Endothelial cell of coronary artery (primary cell): ENCODE data around the gene C1orf141. TPM values are rescaled to one million over a fixed set of nuclear protein-coding genes. Genes with fewer than 3 reads are reported as not detected.

Experiments used
- total RNA-seq: library from RNA; depleted of rRNA; stranded (reverse); fragments of >200 nt; gene quantifications from 2 replicates; pipeline ENCODE4 v1.2.3, GENCODE V29; 2014

The C1orf141 gene
- not detected in 2 replicates for total RNA-seq

DNA sequence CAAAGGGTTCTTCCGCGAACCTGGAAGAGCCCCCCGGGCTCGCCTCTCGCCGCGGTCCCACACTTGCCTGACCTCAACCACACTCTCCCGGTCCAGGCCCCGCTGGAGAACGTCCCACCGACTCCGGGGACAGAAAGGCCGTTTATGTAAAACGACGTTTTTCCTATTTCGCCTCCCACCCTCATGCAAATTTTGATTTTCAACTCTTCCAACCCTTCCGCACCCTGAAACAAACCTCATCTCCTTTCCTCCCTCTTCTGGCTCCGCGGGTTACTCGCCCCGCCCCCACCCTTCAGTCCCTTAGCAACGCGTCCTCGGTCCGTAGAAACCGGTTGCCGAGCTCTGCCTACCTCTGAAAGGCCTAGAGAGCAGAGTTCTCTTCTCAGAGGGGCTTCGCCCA, at the start of gene C1orf141:
TSS of gene C1orf141 (minus strand) at position 276 of the 400 bp plus-strand sequence. CDS start 7,730 bp downstream, outside the sequence.

DNA sequence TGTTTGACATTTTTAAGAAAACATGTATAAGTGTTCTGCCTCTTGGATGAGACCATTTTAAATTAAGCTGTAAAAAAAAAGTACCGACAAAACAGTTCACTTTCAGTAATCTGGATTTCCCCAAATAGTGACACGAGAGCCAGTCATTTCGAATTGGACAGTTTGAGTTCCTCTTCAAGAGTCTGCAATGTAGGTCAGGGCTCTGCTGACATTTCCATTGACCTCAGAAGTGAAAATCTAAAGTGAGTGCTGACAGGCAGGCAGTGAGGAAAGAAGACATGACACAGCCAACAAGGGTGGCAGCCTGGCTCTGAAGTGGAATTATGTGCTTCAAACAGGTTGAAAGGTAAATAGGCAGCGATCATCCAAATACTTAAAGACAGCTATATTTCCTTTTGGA, 31.4 kb upstream of the C1orf141 start, which contains the start of gene IL23R:
TSS of gene IL23R (plus strand) at position 259 of the 400 bp plus-strand sequence. CDS start 1,667 bp downstream, outside the sequence.

DNA sequence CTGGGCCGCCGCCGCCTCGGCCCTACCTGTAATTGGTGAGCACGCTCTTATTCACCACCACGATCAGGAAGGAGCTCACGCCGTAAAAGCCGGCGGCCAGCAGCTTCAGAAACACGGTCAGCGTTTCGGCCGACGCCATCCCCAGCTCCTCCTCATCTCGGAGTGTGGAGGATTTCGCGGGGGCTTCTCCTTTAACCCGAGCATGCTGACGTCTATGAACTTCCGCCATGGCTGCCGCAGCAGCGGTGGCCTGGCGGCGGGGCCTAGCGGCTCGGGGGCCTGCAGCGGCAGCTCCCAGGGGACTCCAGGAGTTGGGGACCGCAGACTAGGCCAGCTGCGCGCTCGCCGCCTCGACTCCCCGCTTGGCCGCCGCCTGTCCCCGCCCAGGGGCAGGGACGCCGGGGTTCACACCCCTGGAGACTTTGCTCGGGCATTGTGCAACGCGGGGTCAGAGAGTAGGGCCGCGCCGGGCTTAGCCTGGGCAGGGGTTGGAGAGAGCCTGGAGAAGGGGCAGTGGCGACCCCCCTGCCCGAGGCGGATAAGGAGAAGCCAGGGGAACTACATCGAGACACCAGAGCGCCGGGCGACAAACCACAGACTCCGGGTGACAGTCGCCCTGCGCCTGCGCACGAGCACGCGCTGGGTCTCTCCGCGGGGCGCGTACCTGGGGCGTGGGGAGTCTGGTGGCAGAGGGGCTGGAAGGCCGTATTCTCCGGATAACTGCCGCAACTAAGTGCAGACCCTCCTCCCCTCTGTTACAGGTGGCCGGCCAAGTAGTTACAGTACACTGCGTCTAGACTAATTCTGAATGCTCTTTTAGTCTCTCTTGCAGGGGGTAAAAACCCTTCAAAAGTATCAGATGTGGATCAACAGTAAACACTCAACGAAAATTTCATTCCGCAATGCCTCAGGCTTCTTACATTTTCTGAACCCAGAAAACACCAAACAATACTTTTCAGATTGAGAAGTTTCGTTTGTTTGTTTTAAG, 80.7 kb downstream of the C1orf141 start, which contains the start of gene SLC35D1:
TSS of gene SLC35D1 (minus strand) at position 364 of the 988 bp plus-strand sequence. CDS start at position 229, 135 bp downstream.

Other genes starting within 250 kb of the C1orf141 start
- gene DNAI4, start 210.1 kb downstream of the C1orf141 start, total RNA-seq = 2.9 TPM in 2 replicates
- 22.8 and 28.4 TPM in 2 replicates for gene MIER1, start 210.0 kb downstream of the C1orf141 start, total RNA-seq
- gene SLC35D1, start 80.8 kb downstream of the C1orf141 start, total RNA-seq = 3.9 and 7.8 TPM in 2 replicates
- not detected in 2 replicates for gene IL23R, start 31.5 kb upstream of the C1orf141 start, total RNA-seq
- gene IL12RB2, start 172.9 kb upstream of the C1orf141 start, total RNA-seq = under 0.01 TPM in 1 of 2 replicates, not detected in the other